ENCODE data around the gene RGS19.

DNA sequence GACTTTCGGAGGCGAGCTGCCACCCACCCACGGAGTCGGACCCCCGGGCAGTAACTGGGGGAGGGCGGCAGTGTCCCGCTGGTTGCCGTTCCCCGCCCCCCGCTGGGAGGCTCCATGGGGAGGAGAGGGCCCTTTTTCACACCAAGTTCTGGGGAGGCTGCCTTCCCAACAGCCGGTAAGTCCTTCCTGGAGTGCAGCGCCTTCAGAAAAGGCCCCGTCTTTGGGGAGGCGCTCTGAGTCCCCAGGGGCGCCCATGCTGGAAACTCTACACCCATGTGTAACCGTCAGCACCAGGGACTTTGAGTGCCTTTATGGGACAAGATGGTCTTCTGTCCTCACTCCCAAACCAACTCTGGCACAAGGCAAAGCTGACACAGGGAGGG, 29.4 kb downstream of the RGS19 start:
- TF ChIP-seq FOXA1 (IDR thresholded peaks at IDR 0.05) (no peak), SUZ12 (IDR thresholded peaks at IDR 0.05) (no peak), L3MBTL2 (conservative IDR thresholded peaks at IDR 0.05) (no peak), CTBP1 (IDR thresholded peaks at IDR 0.05; ENCODE audit: borderline replicate concordance) (no peak), BHLHE40 (IDR thresholded peaks at IDR 0.05; ENCODE audit: borderline replicate concordance) (no peak), FOXM1 (IDR thresholded peaks at IDR 0.05; ENCODE audit: borderline replicate concordance) (no peak), FOXK2 (IDR thresholded peaks at IDR 0.05) (no peak), LEF1 (IDR thresholded peaks at IDR 0.05; ENCODE audit: borderline replicate concordance) (no peak), ZNF384 (IDR thresholded peaks at IDR 0.05) (no peak)

All from HEK293T (cell line).